CD4-positive, alpha-beta T cell (primary cell): ENCODE measurements around the gene MAP3K21. TPM values are rescaled to one million over a fixed set of nuclear protein-coding genes. Genes with fewer than 3 reads are reported as not detected.

ENCODE experiments used
- ATAC-seq: fragments of 200-7000 bp; cut with Tn5 transposase; one replicate; pipeline ENCODE4 v1.10.0; 2022; ENCODE audit warnings: mild to moderate bottlenecking; ENCODE audit not compliant: poor library complexity
- CTCF ChIA-PET: fragments of 350-600 bp; sonication (Branson Sonifier 250); formaldehyde crosslinking; loops from one replicate; lab custom pipeline; 2021; ENCODE audit warnings: antibody characterized with exemption, inconsistent platforms; lab: Charles Lee
- POLR2A ChIA-PET: fragments of 350-600 bp; sonication (Branson Sonifier 250); formaldehyde crosslinking; loops from one replicate; lab custom pipeline; 2021; ENCODE audit warnings: antibody characterized with exemption, inconsistent platforms; lab: Charles Lee
- DNase-seq, 14 experiments: peaks; one replicate each; pipeline ENCODE4 v3.0.0-alpha.2; 2013 to 2020; ENCODE audit warnings: mixed read lengths in 2 of 14
- H3K27ac ChIP-seq, 2 donors: one replicate each; pipeline versions ENCODE4 v1.5.1 to v1.7.0; 2013; ENCODE audit warnings: low read length in 2 of 2, low read depth in 1 of 2, mild to moderate bottlenecking in 1 of 2
- H3K27me3 ChIP-seq, 2 experiments: 1 replicate in 1 of 2; 2 replicates in 1 of 2; pipeline versions ENCODE4 v1.6.1 to v1.7.0; 2013; ENCODE audit warnings: low read length in 2 of 2, control low read depth in 1 of 2, mild to moderate bottlenecking in 1 of 2, moderate library complexity in 1 of 2; ENCODE audit not compliant: insufficient read depth in 2 of 2, control insufficient read depth in 1 of 2
- H3K36me3 ChIP-seq: one replicate; pipeline ENCODE4 v1.6.1; 2013; ENCODE audit warnings: low read length, control low read depth; ENCODE audit not compliant: insufficient read depth
- H3K4me1 ChIP-seq: one replicate; pipeline ENCODE4 v1.6.1; 2013; ENCODE audit warnings: low read length, control low read depth; ENCODE audit not compliant: insufficient read depth
- H3K4me3 ChIP-seq: one replicate; pipeline ENCODE4 v1.5.1; 2013; ENCODE audit warnings: mild to moderate bottlenecking, low read length, moderate library complexity
- H3K9me3 ChIP-seq, 2 experiments: 1 replicate in 1 of 2; 2 replicates in 1 of 2; pipeline versions ENCODE4 v1.6.1 to v1.7.0; 2013; ENCODE audit warnings: low read length in 2 of 2, mild to moderate bottlenecking in 2 of 2, control low read depth in 1 of 2, moderate library complexity in 1 of 2; ENCODE audit not compliant: control insufficient read depth in 1 of 2, insufficient read depth in 1 of 2
- H3K27ac Mint-ChIP-seq: one replicate; pipeline ENCODE4 v1.8.0; 2020; ENCODE audit warnings: mixed read lengths
- H3K27me3 Mint-ChIP-seq: one replicate; pipeline ENCODE4 v1.8.0; 2021; ENCODE audit warnings: mixed read lengths
- H3K36me3 Mint-ChIP-seq: one replicate; pipeline ENCODE4 v1.8.0; 2021; ENCODE audit warnings: low read depth, mixed read lengths
- H3K4me1 Mint-ChIP-seq: one replicate; pipeline ENCODE4 v1.8.0; 2021; ENCODE audit warnings: low read depth, mixed read lengths
- H3K4me3 Mint-ChIP-seq: one replicate; pipeline ENCODE4 v1.8.0; 2020; ENCODE audit warnings: mild to moderate bottlenecking, mixed read lengths
- H3K9me3 Mint-ChIP-seq: one replicate; pipeline ENCODE4 v1.8.0; 2020; ENCODE audit warnings: mixed read lengths
- intact Hi-C, 2 experiments: fragments of 100-400 bp; cut with DNase I in 1 of 2; cut with micrococcal nuclease in 1 of 2; formaldehyde crosslinking; loops; one replicate each; pipeline versions ENCODE4 v1.15.1 to v1.9.0; 2023 to 2025; cut with DNase I, micrococcal nuclease
- total RNA-seq, 174 experiments: library from RNA in 2 of 174; stranded (reverse) in 2 of 174; gene quantifications; one replicate each; pipeline ENCODE4 v1.2.3 and lab custom pipeline; 2021 to 2026
- TF ChIP-seq, protein P1 (sequence below): fragments of 200-600 bp; IDR thresholded peaks from one replicate; pipeline ENCODE4 v1.8.0; 2022; ENCODE audit warnings: antibody characterized with exemption, mild to moderate bottlenecking

MAP3K21 gene
- total RNA-seq, 2 experiments from 2014 or later = 0.95 to 0.99 TPM

DNA sequence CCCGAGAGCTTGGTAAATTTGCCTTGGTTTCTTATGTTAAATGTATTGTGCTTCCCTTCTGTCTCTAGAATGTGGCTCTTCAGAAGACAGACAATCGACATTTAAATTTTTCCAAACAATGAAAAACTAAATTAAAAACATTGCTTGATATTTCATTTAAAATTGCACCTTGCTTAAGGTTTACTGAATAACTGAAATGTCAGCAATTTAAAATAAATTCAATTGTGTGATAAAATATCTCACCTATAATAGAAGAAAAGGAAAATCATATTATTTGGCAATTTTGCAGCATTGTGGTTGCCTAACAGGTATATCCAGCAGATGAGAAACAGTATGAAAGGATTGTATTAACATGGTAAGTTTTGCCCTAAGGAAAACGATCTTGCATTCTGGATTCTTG, 56.5 kb downstream of the MAP3K21 start:
- TF ChIP-seq, protein P1, sequence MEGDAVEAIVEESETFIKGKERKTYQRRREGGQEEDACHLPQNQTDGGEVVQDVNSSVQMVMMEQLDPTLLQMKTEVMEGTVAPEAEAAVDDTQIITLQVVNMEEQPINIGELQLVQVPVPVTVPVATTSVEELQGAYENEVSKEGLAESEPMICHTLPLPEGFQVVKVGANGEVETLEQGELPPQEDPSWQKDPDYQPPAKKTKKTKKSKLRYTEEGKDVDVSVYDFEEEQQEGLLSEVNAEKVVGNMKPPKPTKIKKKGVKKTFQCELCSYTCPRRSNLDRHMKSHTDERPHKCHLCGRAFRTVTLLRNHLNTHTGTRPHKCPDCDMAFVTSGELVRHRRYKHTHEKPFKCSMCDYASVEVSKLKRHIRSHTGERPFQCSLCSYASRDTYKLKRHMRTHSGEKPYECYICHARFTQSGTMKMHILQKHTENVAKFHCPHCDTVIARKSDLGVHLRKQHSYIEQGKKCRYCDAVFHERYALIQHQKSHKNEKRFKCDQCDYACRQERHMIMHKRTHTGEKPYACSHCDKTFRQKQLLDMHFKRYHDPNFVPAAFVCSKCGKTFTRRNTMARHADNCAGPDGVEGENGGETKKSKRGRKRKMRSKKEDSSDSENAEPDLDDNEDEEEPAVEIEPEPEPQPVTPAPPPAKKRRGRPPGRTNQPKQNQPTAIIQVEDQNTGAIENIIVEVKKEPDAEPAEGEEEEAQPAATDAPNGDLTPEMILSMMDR = no peak
- Histone ChIP-seq H3K36me3 (no peaks in the 10 kb centered on the region), H3K27ac (no peak overlapping the region), H3K4me3 (no peak overlapping the region), H3K27me3 (no peaks in the 10 kb centered on the region), H3K9me3 (no peaks in the 10 kb centered on the region), H3K4me1 (no peaks in the 10 kb centered on the region)
- Mint-ChIP-seq H3K4me1 (no peaks in the 10 kb centered on the region), H3K4me3 (no peak overlapping the region), H3K27me3 (no peaks in the 10 kb centered on the region), H3K9me3 (no peaks in the 10 kb centered on the region), H3K36me3 (peaks cover 5% of the 10 kb centered on the region), H3K27ac (no peak overlapping the region)
- intact Hi-C loops = no loop called here
- POLR2A ChIA-PET = no interaction called here
- ATAC-seq (no peak), DNase-seq (no peak)
- CTCF ChIA-PET = no interaction called here

DNA sequence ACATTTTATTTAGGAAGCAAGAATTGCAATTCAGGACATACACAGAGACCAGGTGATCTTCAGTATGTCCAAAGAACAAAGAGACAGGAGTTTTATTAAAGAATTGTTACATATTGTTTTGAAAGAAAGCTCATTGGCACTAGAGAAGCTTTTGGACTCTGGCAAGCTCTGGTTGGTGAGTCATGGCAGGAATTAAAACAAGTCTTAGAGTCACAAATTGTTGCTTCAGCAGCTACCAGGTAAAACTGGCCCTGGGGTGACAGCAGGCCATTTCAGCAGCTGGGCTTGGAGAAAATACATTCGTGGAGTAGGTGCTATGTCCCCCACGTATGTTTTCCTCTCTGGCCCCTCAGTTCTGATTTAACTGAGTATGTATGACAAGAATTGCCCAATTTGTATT, 58.8 kb downstream of the MAP3K21 start:
- Histone ChIP-seq H3K9me3 (no peaks in the 10 kb centered on the region), H3K4me1 (no peaks in the 10 kb centered on the region), H3K27ac (no peak overlapping the region), H3K27me3 (peaks cover 2 to 4% of the 10 kb centered on the region in 2 experiments), H3K36me3 (no peaks in the 10 kb centered on the region), H3K4me3 (no peak overlapping the region)
- TF ChIP-seq, protein P1 = no peak
- ATAC-seq (no peak), DNase-seq (no peak)
- H3K4me1 Mint-ChIP-seq = no peaks in the 10 kb centered on the region
- no peak overlapping the region for H3K27ac Mint-ChIP-seq
- H3K36me3 Mint-ChIP-seq = peaks cover 5% of the 10 kb centered on the region
- ChIA-PET CTCF (interaction anchor here (1.4 kb wide), 1 partner anchor 8 kb away, joined by 3 read pairs; no protein-coding TSS in a partner anchor), POLR2A (no interaction called here)
- H3K4me3 Mint-ChIP-seq = no peak overlapping the region
- intact Hi-C loops = no loop called here
- no peaks in the 10 kb centered on the region for H3K9me3 Mint-ChIP-seq
- H3K27me3 Mint-ChIP-seq = peaks cover 3% of the 10 kb centered on the region

GRCh38 chr1:233387585-233387984, 60.1 kb downstream of the MAP3K21 start:
- ChIA-PET CTCF (interaction anchor here (1.4 kb wide), 1 partner anchor 10 kb away, joined by 3 read pairs; no protein-coding TSS in a partner anchor), POLR2A (no interaction called here)
- no peaks in the 10 kb centered on the region for H3K4me1 Mint-ChIP-seq
- Histone ChIP-seq H3K4me1 (no peaks in the 10 kb centered on the region), H3K4me3 (no peak overlapping the region), H3K27me3 (peaks cover 4% of the 10 kb centered on the region in 2 experiments), H3K9me3 (no peaks in the 10 kb centered on the region), H3K27ac (no peak overlapping the region), H3K36me3 (no peaks in the 10 kb centered on the region)
- no peaks in the 10 kb centered on the region for H3K36me3 Mint-ChIP-seq
- no peak overlapping the region for H3K4me3 Mint-ChIP-seq
- DNase-seq (no peak), ATAC-seq (no peak)
- no peak overlapping the region for H3K27ac Mint-ChIP-seq
- intact Hi-C loops = no loop called here
- H3K27me3 Mint-ChIP-seq = peaks cover 12% of the 10 kb centered on the region
- TF ChIP-seq, protein P1 = no peak
- no peaks in the 10 kb centered on the region for H3K9me3 Mint-ChIP-seq
